ENCODE measurements around the gene EGLN1.

EGLN1 gene

DNA sequence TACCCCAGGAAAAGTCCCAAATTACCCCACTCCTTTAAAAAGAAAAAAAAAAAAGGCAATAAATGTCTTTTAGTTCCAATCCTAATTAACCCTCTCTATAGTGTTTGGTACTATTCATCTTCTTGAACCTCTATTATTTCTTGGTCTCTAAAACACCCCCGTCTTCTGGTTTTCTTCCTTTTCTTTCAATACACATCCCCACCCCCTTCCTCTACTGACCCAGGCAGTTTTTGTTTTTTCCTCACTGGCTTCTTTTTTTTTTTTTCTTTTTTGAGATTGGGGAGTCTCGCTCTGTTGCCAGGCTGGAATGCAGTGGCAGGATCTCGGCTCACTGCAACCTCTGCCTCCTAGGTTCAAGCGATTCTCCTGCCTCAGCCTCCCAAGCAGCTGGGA, 26.1 kb downstream of the EGLN1 start:
- no peak for DNase-seq (ENCODE audit: low spot score)

DNA sequence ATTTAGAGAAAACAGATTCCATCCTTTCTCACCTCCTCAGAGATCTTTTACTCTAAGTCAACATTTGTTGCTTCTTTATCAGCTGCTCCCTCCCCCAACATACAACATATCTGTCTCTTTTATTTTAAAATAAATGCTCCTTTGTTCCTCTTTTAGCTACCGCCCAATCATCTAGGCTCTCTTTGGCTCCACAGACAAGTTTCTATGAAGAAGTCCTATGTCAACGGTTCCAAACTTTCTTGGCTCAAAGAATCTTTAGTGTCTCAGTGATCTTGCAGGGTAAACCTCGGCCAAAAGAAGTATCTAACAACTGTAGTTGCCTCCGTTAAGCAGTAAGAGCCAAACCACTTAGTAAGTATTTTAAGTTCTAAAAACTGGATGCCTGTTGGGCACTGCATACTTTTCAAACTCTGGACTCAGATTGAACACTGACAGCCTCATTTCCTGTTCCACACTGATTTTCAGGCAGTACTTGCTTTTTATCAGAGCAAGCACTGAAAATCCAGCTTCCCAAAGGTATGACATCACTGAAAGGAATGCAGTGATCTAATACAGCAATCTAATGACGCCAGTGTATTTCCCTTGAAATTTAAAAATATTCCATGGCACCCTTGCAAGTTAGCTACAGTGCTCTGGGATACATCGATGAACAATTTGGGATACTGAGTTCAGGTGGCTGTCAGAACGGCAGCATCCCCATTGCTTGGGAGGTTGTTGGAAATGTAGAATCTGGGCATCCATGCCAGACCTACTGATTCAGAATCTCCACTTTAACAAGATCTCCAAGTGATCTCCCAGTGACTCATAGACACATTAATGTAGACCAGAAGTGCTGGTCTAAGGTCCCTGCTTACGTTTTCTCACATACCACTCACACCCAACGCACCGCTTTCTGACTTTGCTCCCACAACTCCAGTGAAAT, 26.8 kb downstream of the EGLN1 start:
- DNase-seq (ENCODE audit: low spot score): peak; percentile 63

DNA sequence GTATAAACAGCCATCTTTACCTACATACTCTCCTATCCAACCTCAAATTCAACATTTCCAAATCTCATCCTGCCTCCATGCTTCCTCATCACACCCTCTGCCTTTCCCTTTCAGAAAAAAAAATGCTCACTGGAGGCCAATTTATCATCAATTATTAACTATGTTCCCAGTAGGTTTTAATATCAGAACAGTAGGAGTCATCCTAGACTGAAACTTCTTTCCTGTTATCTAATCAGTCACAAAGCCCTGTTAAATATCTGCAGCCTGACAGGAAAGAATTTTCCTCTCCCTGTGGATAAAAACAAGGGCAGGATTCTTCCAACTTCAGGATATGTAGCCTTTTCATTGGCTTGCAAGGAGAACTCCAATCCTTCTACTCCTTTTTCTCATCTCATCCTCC, 28.4 kb downstream of the EGLN1 start:
- no peak for DNase-seq (ENCODE audit: low spot score)

DNA sequence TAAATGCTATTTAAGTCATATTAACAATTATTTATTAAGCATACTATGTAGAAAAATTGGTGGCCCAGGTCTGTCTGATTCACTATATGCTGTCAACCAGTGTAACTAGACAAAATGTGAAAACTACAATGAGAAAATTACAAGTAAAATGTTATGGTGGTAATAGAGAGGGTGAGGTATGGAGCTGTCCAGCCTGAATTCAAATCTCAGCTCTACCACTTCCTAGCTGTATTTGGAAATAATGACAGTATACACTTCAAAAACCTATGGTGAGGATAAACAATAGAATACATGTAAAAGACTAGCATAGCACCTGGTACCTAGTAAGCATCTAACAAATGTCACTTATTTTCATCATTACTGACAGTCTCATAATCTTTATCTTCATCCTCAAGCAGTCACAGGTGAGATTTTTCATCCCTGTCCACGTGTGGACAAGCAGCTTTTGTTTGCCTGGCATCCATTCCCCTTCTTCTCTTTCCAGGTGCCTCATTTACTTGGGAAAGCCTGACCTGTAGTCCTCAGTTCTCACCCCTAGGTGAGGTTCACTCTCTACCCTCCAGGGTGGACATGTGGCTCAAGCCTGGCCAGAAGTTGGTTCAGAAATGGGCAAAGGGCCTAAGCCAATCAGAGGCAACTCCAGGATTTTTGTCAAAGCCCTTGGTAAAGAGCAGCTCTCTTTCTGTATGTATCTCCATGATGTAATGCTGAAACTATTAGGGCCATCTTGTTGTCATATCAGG, 29.5 kb downstream of the EGLN1 start:
- no peak for DNase-seq (ENCODE audit: low spot score)

DNA sequence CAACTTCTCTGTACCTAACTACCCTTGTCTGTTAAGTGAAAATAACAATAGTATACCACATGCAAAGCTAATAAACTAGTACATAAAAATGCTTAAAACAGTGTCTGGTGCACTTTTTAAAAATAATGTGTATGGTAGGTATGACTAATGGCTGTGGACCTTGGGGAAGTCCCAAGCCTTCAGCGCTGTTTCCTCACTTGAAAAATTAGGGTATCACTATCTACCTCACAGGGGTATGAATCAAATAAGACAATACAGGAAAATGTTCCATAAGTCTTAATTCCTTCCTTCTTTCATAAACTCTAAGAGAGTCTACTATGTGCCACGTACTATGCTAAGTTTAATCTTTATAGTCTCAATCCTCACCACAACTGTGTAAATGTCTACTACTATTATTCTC, 32.0 kb downstream of the EGLN1 start:
- no peak for DNase-seq (ENCODE audit: low spot score)

DNA sequence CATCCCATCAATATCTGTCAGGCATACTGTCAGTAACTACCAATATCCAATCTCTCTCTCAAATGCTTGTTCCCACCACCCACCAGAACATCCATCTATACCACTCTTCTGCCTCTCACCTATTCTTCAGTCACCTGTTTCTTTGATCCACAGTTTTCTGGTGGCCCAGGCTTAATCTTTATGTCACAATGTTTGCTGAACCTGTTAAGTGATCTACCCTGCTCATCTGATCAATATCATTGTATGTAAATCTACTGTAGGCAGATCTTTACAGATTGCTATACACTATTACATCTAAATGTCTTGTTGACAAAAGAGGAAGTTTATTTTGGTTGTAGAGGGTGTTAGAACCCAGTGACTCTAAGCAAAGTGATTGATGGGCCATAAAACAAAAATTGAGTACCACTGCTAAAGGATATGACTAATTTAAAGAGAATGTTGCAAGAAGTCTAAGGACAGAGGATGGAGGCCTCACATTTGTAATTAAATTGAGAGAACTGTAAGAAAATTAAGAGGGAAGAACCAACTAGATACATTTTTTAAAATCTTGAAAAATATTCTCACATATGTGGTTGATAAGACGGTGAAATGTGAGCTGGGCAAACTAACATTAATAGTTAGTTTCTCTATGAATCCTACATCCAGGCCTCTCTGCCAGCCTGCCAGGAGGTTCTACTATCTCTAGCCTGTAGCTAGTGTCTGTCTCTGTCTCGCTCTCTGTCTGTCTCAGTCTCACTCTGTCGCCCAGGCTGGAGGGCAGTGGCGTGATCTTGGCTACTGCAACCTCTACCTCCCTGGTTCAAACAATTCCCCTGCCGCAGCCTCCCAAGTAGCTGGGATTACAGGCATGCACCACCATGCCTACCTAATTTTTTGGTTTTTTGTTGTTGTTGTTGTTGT, 34.1 kb downstream of the EGLN1 start:
- peak; percentile 32 for DNase-seq (ENCODE audit: low spot score)

DNA sequence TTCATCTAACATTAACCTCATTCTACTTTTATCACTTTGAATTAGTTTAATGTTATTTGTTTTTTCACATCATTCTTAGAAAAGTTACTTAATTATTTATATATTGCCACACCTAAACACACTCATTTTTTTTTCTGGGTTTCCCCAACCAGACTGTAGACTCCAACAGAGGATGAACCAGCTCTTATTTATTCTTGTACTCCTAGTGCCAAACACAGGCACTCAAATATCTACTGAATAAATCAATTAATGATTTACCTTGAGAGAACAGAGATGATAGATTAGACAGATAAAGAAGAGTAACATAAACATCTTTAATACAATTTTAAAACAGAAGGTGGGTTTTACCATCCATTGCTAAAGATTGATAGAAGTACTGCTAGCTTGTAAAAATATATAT, 35.6 kb downstream of the EGLN1 start:
- no peak for DNase-seq (ENCODE audit: low spot score)

DNA sequence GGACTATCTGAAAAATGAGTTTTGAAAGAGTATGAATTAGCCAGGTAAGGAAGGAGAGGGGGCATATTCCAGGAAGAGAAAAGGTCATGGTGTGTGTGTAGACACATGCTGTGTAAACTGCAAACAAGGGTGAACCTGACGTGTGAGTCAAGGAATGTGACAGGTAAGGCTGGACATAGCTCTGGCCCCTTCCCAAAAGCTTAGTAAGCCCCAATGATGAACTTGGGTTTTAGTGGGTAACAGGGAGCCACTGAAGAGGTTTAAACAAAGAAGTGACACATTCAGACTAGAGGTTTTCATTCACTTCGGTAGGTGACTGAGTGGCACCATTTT, 36.7 kb downstream of the EGLN1 start:
- DNase-seq (ENCODE audit: low spot score): no peak

DNA sequence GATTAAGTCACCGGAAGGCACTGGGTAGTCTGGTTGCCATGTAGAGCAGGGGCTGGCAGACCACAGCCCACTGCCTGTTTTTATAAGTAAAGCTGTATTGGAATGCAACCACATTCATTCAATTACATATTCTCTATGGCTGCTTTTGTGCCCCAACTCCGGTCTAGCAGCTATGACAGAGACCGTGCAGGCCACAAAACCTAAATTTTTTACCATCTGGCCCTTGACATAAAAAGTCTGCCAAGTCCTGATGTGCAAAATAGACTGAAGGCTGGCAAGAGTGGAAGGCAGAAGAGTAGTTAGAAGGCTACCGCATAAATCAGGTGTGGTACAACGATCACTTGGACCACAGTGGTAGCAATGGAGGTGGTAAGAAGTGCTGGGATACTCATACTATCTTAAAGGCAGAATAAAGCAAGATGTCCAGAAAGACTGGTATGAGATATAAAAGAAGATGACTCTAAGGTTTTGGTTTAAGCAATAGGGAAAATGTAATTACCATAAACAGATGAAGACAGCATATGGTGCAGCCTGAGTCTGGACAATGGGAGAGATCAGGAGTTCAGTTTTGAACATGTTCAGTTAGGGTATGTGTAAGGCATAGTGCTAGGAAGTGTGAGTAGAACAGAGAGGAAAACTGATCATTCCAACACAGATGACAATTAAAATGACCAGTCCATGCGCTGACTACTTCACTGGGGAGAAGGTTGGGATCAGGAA, 37.2 kb downstream of the EGLN1 start:
- DNase-seq (ENCODE audit: low spot score): no peak

DNA sequence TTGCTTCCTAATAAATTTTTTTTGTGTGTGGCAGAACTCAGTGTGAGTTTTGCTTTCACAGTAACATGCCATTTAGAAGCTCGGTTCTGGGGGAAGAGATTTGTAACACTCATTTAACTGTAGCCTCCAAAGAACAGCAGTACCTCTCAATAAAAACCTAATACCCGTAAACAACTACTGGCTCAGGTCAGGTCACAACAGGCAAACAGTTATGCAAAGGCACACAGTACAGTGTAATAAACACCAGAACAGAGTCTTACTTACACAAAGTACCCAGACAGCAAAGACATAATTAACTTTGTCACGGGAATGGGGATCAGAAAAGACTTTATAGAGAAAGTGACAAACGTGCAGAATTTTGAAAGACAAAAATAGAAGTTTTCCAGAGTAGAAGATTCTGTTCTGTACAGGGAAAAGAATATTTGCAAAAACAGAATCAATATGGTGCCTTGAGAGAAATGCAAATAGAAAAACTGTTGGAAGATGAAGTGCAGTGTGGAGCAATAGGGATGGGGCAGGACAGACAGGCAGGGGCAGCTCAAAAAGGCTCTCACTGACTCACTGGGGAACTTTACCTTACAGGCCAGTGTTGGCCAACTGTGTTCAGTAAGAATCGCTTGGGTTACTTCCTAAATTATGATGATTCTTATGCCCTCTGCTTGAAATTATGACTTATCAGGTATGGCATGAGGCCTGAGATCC, 38.8 kb downstream of the EGLN1 start:
- no peak for DNase-seq (ENCODE audit: low spot score)

DNA sequence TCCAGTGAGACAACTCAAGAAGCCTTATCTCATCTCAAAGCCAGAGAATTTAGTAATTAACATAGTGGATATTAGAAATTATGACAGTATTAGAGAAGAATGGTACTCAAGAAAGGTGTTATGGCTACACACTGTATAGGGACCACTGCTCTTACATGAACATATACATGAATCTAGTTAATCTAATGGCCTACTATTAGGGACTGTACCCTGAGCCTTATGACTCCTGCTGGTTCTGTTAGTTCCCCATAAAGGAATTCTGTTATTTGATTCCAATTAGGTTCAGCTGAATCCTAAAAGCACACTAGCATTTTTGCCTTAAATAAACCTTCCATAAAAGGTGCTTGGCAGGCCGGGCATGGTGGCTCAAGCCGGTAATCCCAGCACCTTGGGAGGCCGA, 39.7 kb downstream of the EGLN1 start:
- no peak for DNase-seq (ENCODE audit: low spot score)

DNA sequence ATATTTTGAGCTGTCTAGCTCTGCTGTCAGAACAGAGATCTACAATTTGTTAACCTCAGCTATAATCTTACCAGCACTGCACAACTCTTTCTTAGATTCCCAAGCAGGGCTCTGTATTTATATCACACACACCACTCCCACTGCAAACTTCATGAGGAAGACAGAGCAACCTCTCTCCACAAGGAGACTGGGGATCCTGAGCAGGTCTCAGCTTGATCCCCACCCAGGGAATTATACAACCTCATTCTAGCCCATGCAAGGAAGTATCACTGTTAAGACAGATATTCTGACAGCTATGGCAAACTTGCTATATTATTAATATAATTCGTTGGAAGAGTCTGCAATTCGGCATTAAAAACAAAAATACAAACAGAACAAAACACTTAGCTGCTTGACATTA, 40.4 kb downstream of the EGLN1 start:
- no peak for DNase-seq (ENCODE audit: low spot score)

DNA sequence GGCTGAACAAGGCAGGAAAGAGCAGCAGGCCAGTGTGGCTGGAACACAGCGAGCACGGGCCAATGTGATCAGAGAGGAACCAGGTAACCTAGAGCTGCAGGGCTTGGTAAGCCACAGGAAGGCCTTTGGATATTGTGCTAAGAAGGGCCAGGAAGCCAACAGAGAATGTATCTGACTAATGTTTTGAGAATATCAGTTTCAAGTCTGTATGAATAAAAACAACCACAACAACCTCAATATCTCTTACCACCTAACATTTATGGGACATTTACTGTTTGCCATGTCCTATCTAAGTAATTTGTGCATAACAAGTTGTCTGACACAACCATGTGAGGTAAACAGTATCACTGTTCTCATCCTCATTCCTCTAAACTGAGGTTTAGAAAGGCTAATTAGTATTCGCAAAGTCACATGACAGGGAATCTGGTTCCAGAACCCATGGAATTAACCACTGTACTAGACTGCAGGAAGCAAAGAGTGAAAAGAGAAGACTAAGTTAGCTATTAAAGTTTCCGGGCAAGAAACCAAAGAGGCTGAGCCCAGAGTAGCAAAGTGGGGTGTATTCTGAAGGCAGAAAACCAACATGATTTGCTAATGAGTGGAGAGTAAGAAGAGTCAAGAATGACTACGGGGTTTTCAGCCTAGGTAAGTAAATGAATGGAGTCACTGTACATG, 45.1 kb downstream of the EGLN1 start:
- DNase-seq (ENCODE audit: low spot score): no peak

DNA sequence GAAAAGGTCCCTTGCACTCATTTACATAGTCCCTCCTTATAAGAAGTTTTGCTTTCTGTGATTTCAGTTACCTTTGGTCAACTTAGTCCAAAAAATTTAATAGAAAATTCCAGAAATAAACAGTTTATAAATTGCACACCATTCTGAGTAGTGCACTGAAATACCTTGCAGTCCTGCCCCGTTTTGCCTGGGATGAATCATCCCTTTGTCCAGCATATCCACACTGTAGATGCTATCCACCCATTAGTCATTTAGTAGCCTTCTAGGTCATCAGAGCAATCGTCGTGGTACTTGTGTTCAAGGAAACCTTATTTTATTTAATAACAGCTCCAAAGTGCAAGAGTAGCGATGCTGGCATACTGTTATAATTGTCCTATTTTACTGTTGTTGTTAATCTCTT, 46.0 kb downstream of the EGLN1 start:
- no peak for DNase-seq (ENCODE audit: low spot score)

DNA sequence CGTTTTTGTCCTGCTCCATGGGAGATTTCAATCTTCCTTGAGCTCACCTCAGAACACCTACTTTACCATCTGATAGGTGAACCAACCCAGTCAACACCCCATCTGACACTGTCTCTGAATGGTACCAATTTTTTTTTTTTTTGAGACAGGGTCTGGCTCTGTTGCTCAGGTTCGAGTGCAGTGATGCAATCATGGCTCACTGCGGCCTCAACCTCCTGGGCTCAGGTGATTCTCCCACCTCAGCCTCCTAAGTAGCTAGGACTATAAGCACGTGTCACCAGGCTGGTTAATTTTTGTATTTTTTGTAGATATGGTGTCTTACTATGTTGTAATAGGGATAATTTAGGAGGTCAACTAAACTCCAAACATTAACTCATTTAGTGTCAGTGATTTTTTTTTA, 47.7 kb downstream of the EGLN1 start:
- DNase-seq (ENCODE audit: low spot score): no peak

DNA sequence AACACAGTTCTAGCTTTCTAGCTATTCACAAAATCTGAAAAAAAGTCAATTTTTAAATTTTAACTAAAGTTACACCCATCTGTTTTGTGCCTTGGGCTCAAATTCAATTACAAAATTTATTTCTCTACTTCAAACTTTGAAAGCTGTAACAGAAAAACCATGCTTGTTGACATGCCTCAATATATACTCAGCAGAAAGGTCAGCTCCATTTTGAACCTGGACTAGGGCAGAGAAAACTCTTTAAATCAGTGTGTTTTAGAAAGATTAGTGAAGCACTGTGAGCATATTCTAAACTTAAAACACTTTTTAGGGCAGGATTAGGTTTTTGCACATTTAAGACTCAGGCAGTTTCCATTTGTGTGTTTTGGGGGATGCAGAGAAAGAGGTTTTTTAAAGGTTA, 49.6 kb downstream of the EGLN1 start:
- DNase-seq (ENCODE audit: low spot score): no peak

DNA sequence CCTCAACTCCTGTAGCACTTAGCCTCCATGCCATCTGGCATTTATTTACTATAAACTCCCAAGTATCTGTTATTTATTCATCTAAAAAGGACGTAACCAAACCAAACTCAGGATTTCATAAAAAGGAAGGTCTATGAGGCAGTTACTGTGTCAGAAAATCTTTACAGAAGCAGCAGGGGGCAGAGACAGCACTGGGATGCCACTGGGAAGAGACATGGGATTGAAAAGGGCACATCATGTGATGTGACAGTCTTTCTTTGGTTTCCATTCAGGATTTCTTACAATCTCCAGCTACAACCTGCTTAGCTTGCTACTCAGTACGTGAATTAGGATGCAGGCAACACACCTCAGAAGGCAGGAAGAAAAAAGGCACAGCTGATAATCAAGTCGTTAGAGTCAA, 52.8 kb downstream of the EGLN1 start:
- no peak for DNase-seq (ENCODE audit: low spot score)

DNA sequence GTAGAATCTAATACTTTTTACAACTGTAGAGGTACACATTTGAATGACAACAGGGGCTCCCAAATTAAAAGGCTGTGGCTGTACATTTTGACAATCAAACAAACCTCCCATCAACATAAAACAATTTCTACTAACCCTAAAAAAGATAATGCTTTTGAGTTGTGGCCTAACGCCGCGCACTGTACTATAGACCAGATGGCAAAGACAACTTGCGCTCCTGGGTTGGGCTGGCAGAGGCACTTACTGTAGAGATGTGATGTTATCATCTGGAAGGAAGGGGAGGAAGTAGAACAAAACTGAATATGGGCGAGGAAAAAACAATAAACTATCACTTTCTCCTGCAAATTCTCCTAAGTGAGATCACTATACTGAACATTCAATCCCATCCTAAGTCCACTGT, 57.9 kb downstream of the EGLN1 start:
- DNase-seq (ENCODE audit: low spot score): no peak

DNA sequence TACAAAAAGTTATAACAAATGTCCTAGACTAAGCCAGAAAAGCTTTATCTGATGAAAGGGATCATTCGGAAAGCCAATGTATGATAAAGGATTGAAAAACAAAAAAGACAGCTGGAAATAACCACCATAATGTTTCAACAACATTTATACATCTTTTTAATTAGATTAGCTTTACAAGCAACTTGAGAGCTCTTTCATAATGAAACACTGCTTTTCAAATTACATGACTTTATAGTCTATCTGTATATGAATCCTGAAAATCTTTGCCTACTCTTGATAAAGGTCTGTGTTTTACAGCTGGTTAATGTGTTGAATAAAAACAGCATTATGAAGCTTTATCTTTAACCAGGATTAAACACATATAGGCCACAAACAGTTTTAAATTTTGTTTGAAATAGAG, 58.5 kb downstream of the EGLN1 start:
- no peak for DNase-seq (ENCODE audit: low spot score)

DNA sequence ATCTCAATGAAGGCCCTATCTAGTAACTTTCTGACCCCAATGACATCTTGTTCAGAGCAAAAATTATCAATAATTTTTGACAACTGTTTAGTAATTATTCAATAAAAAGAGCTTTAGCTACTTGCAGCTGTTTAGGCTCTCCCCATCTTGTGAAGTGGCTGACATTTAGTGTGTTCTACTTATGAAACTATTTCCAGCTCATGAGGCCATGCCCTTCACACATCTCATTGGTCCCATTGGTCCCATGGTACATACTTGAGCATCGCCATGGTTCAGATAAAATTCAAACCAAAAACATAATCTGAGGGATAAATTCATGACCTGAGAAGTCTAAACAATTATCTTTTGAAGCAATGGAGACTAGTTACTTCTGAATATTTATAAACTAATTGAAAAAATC, 59.8 kb downstream of the EGLN1 start:
- no peak for DNase-seq (ENCODE audit: low spot score)

DNA sequence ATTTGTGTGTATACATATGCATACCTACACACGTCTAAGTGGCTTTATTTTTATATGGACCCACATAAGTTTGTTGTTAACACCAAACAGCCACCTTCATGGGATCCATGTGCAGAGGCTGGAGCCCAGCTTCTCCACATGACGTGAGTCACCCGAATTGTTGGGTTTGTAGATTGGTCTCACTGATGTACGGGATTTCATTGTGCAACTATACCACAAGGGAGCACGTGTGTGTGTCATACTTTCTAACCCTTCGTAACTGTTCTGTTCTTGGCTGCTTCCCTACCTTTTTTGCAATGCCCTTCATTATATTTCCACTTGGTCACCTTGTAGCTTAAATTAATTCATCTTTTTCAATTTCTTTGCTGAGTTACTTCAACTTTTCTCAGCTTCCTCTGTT, 63.0 kb downstream of the EGLN1 start:
- DNase-seq (ENCODE audit: low spot score): no peak

Measured in LoVo (cell line).